Measurements from ENCODE around the gene NIM1K.
"Not testable (repeated sequence)": the region's sequence is repeated elsewhere in the genome, so short reads cannot be mapped to it uniquely, and the experiment has no call there.

NIM1K gene

GRCh38 chr5:43191740-43192557, at the start of gene NIM1K:
NIM1K (plus strand) TSS chr5:43192225; CDS start chr5:43245776, 53,551 bp downstream.
- in situ Hi-C loops (cut with MboI; ENCODE audit: low sequenced_read_pairs), result no loop called here

GRCh38 chr5:43145071-43145470, 47.0 kb upstream of the NIM1K start:
- in situ Hi-C loops (cut with MboI; ENCODE audit: low sequenced_read_pairs), result no loop called here
- H3K4me1 ChIP-seq, result peaks cover 18% of the 10 kb centered on the region
- peaks cover 32% of the 10 kb centered on the region for H3K36me3 ChIP-seq (replicated peaks)
- peak; percentile 45 to 94 for DNase-seq (ENCODE audit: low spot score in 2 of 2)
- H3K27me3 ChIP-seq (ENCODE audit: low read depth), result no peaks in the 10 kb centered on the region
- H3K4me3 ChIP-seq, result no peak overlapping the region
- no peaks in the 10 kb centered on the region for H3K9me3 ChIP-seq

More at GRCh38 chr5:43191740-43192557, at the start of gene NIM1K:
- DNase-seq (ENCODE audit: low spot score in 2 of 2), result peak; percentile 71 to 83
- H3K4me3 ChIP-seq, result peak within 1 kb of the TSS; percentile 44
- H3K9me3 ChIP-seq, result no peaks in the 10 kb centered on the region
- H3K36me3 ChIP-seq (replicated peaks), result no peaks in the 10 kb centered on the region
- H3K27me3 ChIP-seq (ENCODE audit: low read depth), result no peaks in the 10 kb centered on the region
- H3K4me1 ChIP-seq, result no peaks in the 10 kb centered on the region; the same call in 1 of the 2 replicates

- H3K4me1 ChIP-seq, result peaks cover 18% of the 10 kb centered on the region
- no peak for DNase-seq (ENCODE audit: low spot score in 2 of 2)
- H3K27me3 ChIP-seq (ENCODE audit: low read depth), result no peaks in the 10 kb centered on the region
- H3K4me3 ChIP-seq, result no peak overlapping the region
- in situ Hi-C loops (cut with MboI; ENCODE audit: low sequenced_read_pairs), result no loop called here
- no peaks in the 10 kb centered on the region for H3K9me3 ChIP-seq
- H3K36me3 ChIP-seq (replicated peaks), result peaks cover 43% of the 10 kb centered on the region
These were observed 45.1 kb upstream of the NIM1K start for GRCh38 chr5:43146958-43147357.

GRCh38 chr5:43148417-43148816, 43.6 kb upstream of the NIM1K start:
- no peak overlapping the region for H3K4me3 ChIP-seq
- H3K4me1 ChIP-seq, result peaks cover 18% of the 10 kb centered on the region
- H3K9me3 ChIP-seq, result no peaks in the 10 kb centered on the region
- H3K36me3 ChIP-seq (replicated peaks), result peaks cover 41% of the 10 kb centered on the region
- DNase-seq (ENCODE audit: low spot score in 2 of 2), result no peak
- no peaks in the 10 kb centered on the region for H3K27me3 ChIP-seq (ENCODE audit: low read depth)
- in situ Hi-C loops (cut with MboI; ENCODE audit: low sequenced_read_pairs), result no loop called here

GRCh38 chr5:43149231-43149630, 42.8 kb upstream of the NIM1K start:
- Histone ChIP-seq H3K36me3 (replicated peaks) (peaks cover 39% of the 10 kb centered on the region), H3K9me3 (no peaks in the 10 kb centered on the region), H3K27me3 (ENCODE audit: low read depth) (no peaks in the 10 kb centered on the region), H3K4me1 (peaks cover 17% of the 10 kb centered on the region), H3K4me3 (no peak overlapping the region)
- in situ Hi-C loops (cut with MboI; ENCODE audit: low sequenced_read_pairs), result no loop called here
- no peak for DNase-seq (ENCODE audit: low spot score in 2 of 2)

GRCh38 chr5:43150075-43150474, 42.0 kb upstream of the NIM1K start:
- H3K4me1 ChIP-seq, result peaks cover 10% of the 10 kb centered on the region
- in situ Hi-C loops (cut with MboI; ENCODE audit: low sequenced_read_pairs), result no loop called here
- no peaks in the 10 kb centered on the region for H3K9me3 ChIP-seq
- DNase-seq (ENCODE audit: low spot score in 2 of 2), result no peak
- H3K36me3 ChIP-seq (replicated peaks), result peaks cover 34% of the 10 kb centered on the region
- H3K4me3 ChIP-seq, result no peak overlapping the region
- H3K27me3 ChIP-seq (ENCODE audit: low read depth), result no peaks in the 10 kb centered on the region

GRCh38 chr5:43150748-43151147, 41.3 kb upstream of the NIM1K start:
- no peak for DNase-seq (ENCODE audit: low spot score in 2 of 2)
- no peak overlapping the region for H3K4me3 ChIP-seq
- no peaks in the 10 kb centered on the region for H3K9me3 ChIP-seq
- in situ Hi-C loops (cut with MboI; ENCODE audit: low sequenced_read_pairs), result no loop called here
- H3K4me1 ChIP-seq, result peaks cover 4% of the 10 kb centered on the region
- H3K27me3 ChIP-seq (ENCODE audit: low read depth), result no peaks in the 10 kb centered on the region
- peaks cover 31% of the 10 kb centered on the region for H3K36me3 ChIP-seq (replicated peaks)

GRCh38 chr5:43152946-43153345, 39.1 kb upstream of the NIM1K start:
- no peak overlapping the region for H3K4me3 ChIP-seq
- H3K9me3 ChIP-seq, result no peaks in the 10 kb centered on the region
- H3K36me3 ChIP-seq (replicated peaks), result peaks cover 22% of the 10 kb centered on the region
- no peak for DNase-seq (ENCODE audit: low spot score in 2 of 2)
- no peaks in the 10 kb centered on the region for H3K4me1 ChIP-seq
- no peaks in the 10 kb centered on the region for H3K27me3 ChIP-seq (ENCODE audit: low read depth)
- in situ Hi-C loops (cut with MboI; ENCODE audit: low sequenced_read_pairs), result no loop called here

- no peaks in the 10 kb centered on the region for H3K4me1 ChIP-seq
- no peaks in the 10 kb centered on the region for H3K9me3 ChIP-seq
- H3K27me3 ChIP-seq (ENCODE audit: low read depth), result no peaks in the 10 kb centered on the region
- H3K36me3 ChIP-seq (replicated peaks), result peaks cover 22% of the 10 kb centered on the region
- in situ Hi-C loops (cut with MboI; ENCODE audit: low sequenced_read_pairs), result no loop called here
- DNase-seq (ENCODE audit: low spot score in 2 of 2), result no peak
- H3K4me3 ChIP-seq, result no peak overlapping the region
These were observed 37.6 kb upstream of the NIM1K start for GRCh38 chr5:43154469-43154868.

GRCh38 chr5:43155394-43156096, 36.5 kb upstream of the NIM1K start:
- no peaks in the 10 kb centered on the region for H3K9me3 ChIP-seq
- no peaks in the 10 kb centered on the region for H3K4me1 ChIP-seq
- no peaks in the 10 kb centered on the region for H3K27me3 ChIP-seq (ENCODE audit: low read depth)
- H3K4me3 ChIP-seq, result no peak overlapping the region
- in situ Hi-C loops (cut with MboI; ENCODE audit: low sequenced_read_pairs), result no loop called here
- peaks cover 16% of the 10 kb centered on the region for H3K36me3 ChIP-seq (replicated peaks)
- no peak for DNase-seq (ENCODE audit: low spot score in 2 of 2)

GRCh38 chr5:43156388-43156787, 35.6 kb upstream of the NIM1K start:
- no peak for DNase-seq (ENCODE audit: low spot score in 2 of 2)
- no peak overlapping the region for H3K4me3 ChIP-seq
- H3K27me3 ChIP-seq (ENCODE audit: low read depth), result no peaks in the 10 kb centered on the region
- in situ Hi-C loops (cut with MboI; ENCODE audit: low sequenced_read_pairs), result no loop called here
- H3K36me3 ChIP-seq (replicated peaks), result peaks cover 14% of the 10 kb centered on the region
- H3K9me3 ChIP-seq, result no peaks in the 10 kb centered on the region
- H3K4me1 ChIP-seq, result no peaks in the 10 kb centered on the region

GRCh38 chr5:43157068-43157467, 35.0 kb upstream of the NIM1K start:
- no peak for DNase-seq (ENCODE audit: low spot score in 2 of 2)
- Histone ChIP-seq H3K4me1 (no peaks in the 10 kb centered on the region), H3K4me3 (no peak overlapping the region), H3K9me3 (no peaks in the 10 kb centered on the region), H3K27me3 (ENCODE audit: low read depth) (no peaks in the 10 kb centered on the region), H3K36me3 (replicated peaks) (peaks cover 19% of the 10 kb centered on the region)
- in situ Hi-C loops (cut with MboI; ENCODE audit: low sequenced_read_pairs), result no loop called here

GRCh38 chr5:43161244-43161643, 30.8 kb upstream of the NIM1K start:
- Histone ChIP-seq H3K4me1 (no peaks in the 10 kb centered on the region), H3K4me3 (no peak overlapping the region), H3K27me3 (ENCODE audit: low read depth) (no peaks in the 10 kb centered on the region), H3K9me3 (no peaks in the 10 kb centered on the region), H3K36me3 (replicated peaks) (peaks cover 40% of the 10 kb centered on the region)
- in situ Hi-C loops (cut with MboI; ENCODE audit: low sequenced_read_pairs), result no loop called here
- DNase-seq (ENCODE audit: low spot score in 2 of 2), result no peak

GRCh38 chr5:43164801-43165200, 27.2 kb upstream of the NIM1K start:
- H3K9me3 ChIP-seq; DNase-seq (ENCODE audit: low spot score in 2 of 2); H3K4me1 ChIP-seq; H3K27me3 ChIP-seq (ENCODE audit: low read depth); H3K4me3 ChIP-seq; in situ Hi-C loops (cut with MboI; ENCODE audit: low sequenced_read_pairs): not testable (repeated sequence)
- peaks cover 45% of the 10 kb centered on the region for H3K36me3 ChIP-seq (replicated peaks)

Measured in HAP-1 (cell line).